ENCODE data around the gene MRPS31. TPM values are rescaled to one million over a fixed set of nuclear protein-coding genes. Genes with fewer than 3 reads are reported as not detected.
"Not testable (repeated sequence)": the region's sequence is repeated elsewhere in the genome, so short reads cannot be mapped to it uniquely, and the experiment has no call there.

The MRPS31 gene
- total and polyA plus RNA-seq, 3 donors from 2014 or later = 22.3 to 31.0 (median 27.7) TPM

- intact Hi-C loops (cut with DNase I; ENCODE audit: low total_unique reads) = no loop called here
- TF ChIP-seq CTCF (IDR thresholded peaks at IDR 0.05) (no peak), POLR2A (IDR thresholded peaks at IDR 0.05) (no peak)
- 54 to 61% methylated on average over 1 of the region's 1 CpG for WGBS, 2 donors
- Histone ChIP-seq H3K27ac (no peak overlapping the region), H3K36me3 (ENCODE audit: low read depth, missing control alignments) (no peaks in the 10 kb centered on the region), H3K4me3 (no peak overlapping the region), H3K4me1 (no peaks in the 10 kb centered on the region), H3K9me3 (no peaks in the 10 kb centered on the region), H3K27me3 (no peaks in the 10 kb centered on the region)
- no peak for DNase-seq
Measured at GRCh38 chr13:40756042-40756441, 14.9 kb downstream of the MRPS31 start.

DNA sequence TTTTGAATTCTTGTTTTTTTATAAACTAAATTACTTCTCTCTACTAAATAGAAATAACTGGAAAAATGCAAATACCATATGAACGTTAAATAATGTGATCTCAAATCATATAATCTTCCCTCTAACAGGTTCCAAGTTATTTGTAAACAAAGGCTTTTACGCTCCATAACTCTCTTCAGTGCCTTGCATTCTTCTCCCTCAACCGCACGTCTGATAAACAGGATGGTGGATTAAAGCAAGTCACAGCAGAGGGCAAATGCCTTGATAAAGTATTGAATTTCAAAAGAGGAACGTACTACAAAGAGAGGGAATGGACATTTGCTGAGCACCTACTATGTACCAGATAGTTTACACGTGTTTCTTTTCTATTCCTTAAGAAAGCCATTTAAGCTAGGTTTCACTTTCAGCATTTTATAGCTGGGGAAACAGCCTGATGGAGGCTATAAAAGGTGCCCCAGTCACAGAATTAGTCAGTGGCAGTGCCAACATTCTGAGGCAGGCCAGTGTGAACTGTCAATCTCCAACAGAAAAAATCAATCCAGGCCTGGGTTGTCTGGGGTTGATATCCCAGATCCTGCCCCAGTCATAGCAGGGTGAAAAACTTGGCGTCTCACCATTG is 15.8 kb downstream of the MRPS31 start:
- H3K36me3 ChIP-seq (ENCODE audit: low read depth, missing control alignments) = no peaks in the 10 kb centered on the region
- 89 to 92% methylated on average over 7 of the region's 7 CpGs for WGBS, 2 donors
- intact Hi-C loops (cut with DNase I; ENCODE audit: low total_unique reads) = no loop called here

GRCh38 chr13:40749327-40749726 is 21.7 kb downstream of the MRPS31 start:
- WGBS, 2 donors = 87 to 91% methylated on average over 1 of the region's 1 CpG
- TF ChIP-seq CTCF (IDR thresholded peaks at IDR 0.05) (no peak), POLR2A (IDR thresholded peaks at IDR 0.05) (no peak)
- DNase-seq = no peak
- H3K27me3 ChIP-seq = no peaks in the 10 kb centered on the region
- H3K27ac ChIP-seq = no peak overlapping the region
- no peaks in the 10 kb centered on the region for H3K4me1 ChIP-seq
- no peaks in the 10 kb centered on the region for H3K36me3 ChIP-seq (ENCODE audit: low read depth, missing control alignments)
- no peaks in the 10 kb centered on the region for H3K9me3 ChIP-seq
- intact Hi-C loops (cut with DNase I; ENCODE audit: low total_unique reads) = no loop called here
- no peak overlapping the region for H3K4me3 ChIP-seq

More for the DNA sequence above, 15.8 kb downstream of the MRPS31 start:
- DNase-seq = no peak
- no peaks in the 10 kb centered on the region for H3K4me1 ChIP-seq
- TF ChIP-seq CTCF (IDR thresholded peaks at IDR 0.05) (no peak), POLR2A (IDR thresholded peaks at IDR 0.05) (no peak)
- H3K27ac ChIP-seq = no peak overlapping the region
- no peaks in the 10 kb centered on the region for H3K27me3 ChIP-seq
- no peak overlapping the region for H3K4me3 ChIP-seq
- H3K9me3 ChIP-seq = no peaks in the 10 kb centered on the region

GRCh38 chr13:40735232-40735548 is 35.8 kb downstream of the MRPS31 start:
- H3K27me3 ChIP-seq; H3K36me3 ChIP-seq (ENCODE audit: low read depth, missing control alignments); intact Hi-C loops (cut with DNase I; ENCODE audit: low total_unique reads); H3K4me1 ChIP-seq; DNase-seq; H3K9me3 ChIP-seq; H3K27ac ChIP-seq; H3K4me3 ChIP-seq: not testable (repeated sequence)
- 79% methylated on average over 10 of the region's 11 CpGs; no CpG with 5 or more reads in 1 of the 2 donors for WGBS, 2 donors

- H3K27me3 ChIP-seq; DNase-seq; H3K9me3 ChIP-seq; H3K27ac ChIP-seq; H3K4me1 ChIP-seq; H3K4me3 ChIP-seq; H3K36me3 ChIP-seq (ENCODE audit: low read depth, missing control alignments); intact Hi-C loops (cut with DNase I; ENCODE audit: low total_unique reads): not testable (repeated sequence)
- WGBS, 2 donors = 88 to 92% methylated on average over 16 to 24 of the region's 24 CpGs
Measured at GRCh38 chr13:40734536-40735231, 36.3 kb downstream of the MRPS31 start.

GRCh38 chr13:40732658-40733057 is 38.3 kb downstream of the MRPS31 start:
- Histone ChIP-seq H3K4me3 (no peak overlapping the region), H3K36me3 (ENCODE audit: low read depth, missing control alignments) (no peaks in the 10 kb centered on the region), H3K27ac (no peak overlapping the region), H3K4me1 (no peaks in the 10 kb centered on the region), H3K9me3 (no peaks in the 10 kb centered on the region), H3K27me3 (no peaks in the 10 kb centered on the region)
- TF ChIP-seq CTCF (IDR thresholded peaks at IDR 0.05) (no peak), POLR2A (IDR thresholded peaks at IDR 0.05) (no peak)
- intact Hi-C loops (cut with DNase I; ENCODE audit: low total_unique reads) = no loop called here
- DNase-seq = no peak
- 95% methylated on average over 1 of the region's 1 CpG for WGBS, 2 donors
